HUES6 (cell line): ENCODE measurements around the gene ESYT2.
"Not testable (repeated sequence)": the region's sequence is repeated elsewhere in the genome, so short reads cannot be mapped to it uniquely, and the experiment has no call there.

ENCODE experiments used
- H3K27ac ChIP-seq: 2 replicates; pipeline ENCODE4 v1.7.0; 2013; ENCODE audit warnings: low read depth, mild to moderate bottlenecking, low read length, inconsistent platforms
- H3K27me3 ChIP-seq: 2 replicates; pipeline ENCODE4 v1.6.1; 2013; ENCODE audit warnings: low read length; ENCODE audit not compliant: control insufficient read depth, insufficient read depth
- H3K36me3 ChIP-seq: 2 replicates; pipeline ENCODE4 v1.6.1; 2013; ENCODE audit warnings: low read length; ENCODE audit not compliant: control insufficient read depth, insufficient read depth
- H3K4me1 ChIP-seq: 2 replicates; pipeline ENCODE4 v1.6.1; 2013; ENCODE audit warnings: low read length; ENCODE audit not compliant: control insufficient read depth, insufficient read depth
- H3K4me3 ChIP-seq: 2 replicates; pipeline ENCODE4 v1.5.1; 2013; ENCODE audit warnings: low read depth, low read length
- H3K9ac ChIP-seq: one replicate; pipeline ENCODE4 v1.6.1; 2013; ENCODE audit warnings: mild to moderate bottlenecking, low read length
- H3K9me3 ChIP-seq: 2 replicates; pipeline ENCODE4 v1.6.1; 2013; ENCODE audit warnings: low read depth, low read length; ENCODE audit not compliant: control insufficient read depth, insufficient read depth

The ESYT2 gene

DNA sequence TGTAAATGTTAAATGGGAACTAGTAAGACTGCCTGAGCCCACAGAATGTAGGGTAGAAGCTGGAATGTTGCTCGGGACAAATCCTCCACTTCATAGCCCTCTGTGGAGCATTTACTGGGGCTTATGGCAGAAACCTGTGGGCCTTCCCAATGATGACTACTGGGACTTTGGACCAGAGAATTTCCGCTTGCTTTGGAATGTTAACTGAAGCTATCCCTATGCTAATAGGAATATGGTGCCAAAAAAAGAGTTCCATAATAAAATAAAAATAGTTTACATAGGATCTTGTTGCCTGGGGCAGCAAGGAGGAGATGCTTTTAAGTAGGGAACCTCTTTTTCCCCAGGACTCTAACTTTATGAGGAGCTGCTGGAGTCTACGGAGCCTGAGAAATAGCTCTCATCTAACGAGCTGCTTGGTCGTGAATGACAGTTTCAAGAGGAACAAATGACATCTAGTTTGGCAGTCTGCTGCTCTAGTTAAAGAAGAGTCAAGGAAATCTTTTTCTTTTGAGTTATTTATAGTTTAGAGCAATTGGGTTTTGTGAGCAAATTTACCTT lies 21.3 kb upstream of the ESYT2 start:
- Histone ChIP-seq H3K4me3 (no peak overlapping the region), H3K9me3 (peaks cover 26% of the 10 kb centered on the region), H3K9ac (no peak overlapping the region), H3K27ac (no peak overlapping the region), H3K4me1 (no peaks in the 10 kb centered on the region), H3K27me3 (no peaks in the 10 kb centered on the region), H3K36me3 (no peaks in the 10 kb centered on the region)

DNA sequence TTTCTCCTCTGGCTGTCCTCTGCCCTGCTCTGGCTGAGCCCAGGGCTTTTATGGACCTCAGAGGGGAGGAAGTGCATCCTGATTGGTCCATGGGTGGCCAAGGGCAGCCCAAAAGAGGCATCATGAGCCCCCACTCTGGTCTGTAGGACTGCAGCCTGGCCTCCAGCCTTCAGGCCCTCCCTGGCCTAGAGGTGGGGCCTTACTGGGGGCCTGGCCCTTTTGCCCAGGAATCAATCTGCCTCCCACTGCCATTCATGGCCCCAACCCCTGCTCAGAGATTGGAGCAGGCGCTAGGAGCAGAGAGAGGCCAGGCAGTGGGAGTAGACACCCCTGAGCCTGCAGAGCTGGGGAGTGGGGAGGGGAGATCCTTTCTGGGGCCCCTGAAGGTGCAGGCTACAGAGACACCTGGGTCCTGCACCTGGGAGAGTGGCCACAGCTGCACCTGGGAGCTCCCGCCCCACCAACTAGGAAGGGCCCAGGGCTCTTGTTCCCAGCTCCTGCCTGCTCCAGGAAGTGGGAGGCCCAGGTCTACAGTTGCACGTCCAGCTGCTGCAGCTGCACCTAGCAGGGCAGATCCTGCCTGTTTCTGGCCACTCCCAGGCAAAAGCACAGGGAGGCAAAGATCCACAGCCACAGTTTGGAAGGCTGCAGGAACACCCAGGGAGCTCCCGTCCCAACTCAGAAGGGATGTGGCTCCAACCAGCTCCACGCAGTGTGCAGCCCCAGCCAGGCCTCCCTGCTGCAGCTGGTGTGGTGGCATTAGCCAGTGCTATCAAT lies 20.6 kb upstream of the ESYT2 start:
- Histone ChIP-seq H3K9me3 (peaks cover 32% of the 10 kb centered on the region), H3K4me3 (no peak overlapping the region), H3K4me1 (no peaks in the 10 kb centered on the region), H3K36me3 (no peaks in the 10 kb centered on the region), H3K27me3 (no peaks in the 10 kb centered on the region), H3K27ac (no peak overlapping the region), H3K9ac (no peak overlapping the region)

DNA sequence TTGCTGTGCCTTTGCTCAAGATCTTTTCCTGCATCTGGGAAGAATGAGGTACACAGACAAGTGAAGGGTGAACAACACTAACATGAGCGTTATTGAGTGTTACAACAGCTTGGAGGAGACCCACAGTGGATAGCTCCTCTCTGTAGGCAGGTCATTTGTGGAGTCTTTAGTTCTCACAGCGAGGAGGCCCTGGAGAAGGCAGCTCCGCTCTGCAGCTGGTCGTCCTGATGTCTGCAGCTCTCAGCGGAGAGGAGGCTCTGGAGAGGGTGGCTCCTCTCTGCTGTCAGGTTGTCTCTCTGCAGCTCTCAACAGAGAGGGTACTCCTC lies 20.1 kb upstream of the ESYT2 start:
- Histone ChIP-seq H3K4me3 (no peak overlapping the region), H3K27me3 (no peaks in the 10 kb centered on the region), H3K36me3 (no peaks in the 10 kb centered on the region), H3K9me3 (peaks cover 35% of the 10 kb centered on the region), H3K27ac (no peak overlapping the region), H3K4me1 (no peaks in the 10 kb centered on the region), H3K9ac (no peak overlapping the region)

DNA sequence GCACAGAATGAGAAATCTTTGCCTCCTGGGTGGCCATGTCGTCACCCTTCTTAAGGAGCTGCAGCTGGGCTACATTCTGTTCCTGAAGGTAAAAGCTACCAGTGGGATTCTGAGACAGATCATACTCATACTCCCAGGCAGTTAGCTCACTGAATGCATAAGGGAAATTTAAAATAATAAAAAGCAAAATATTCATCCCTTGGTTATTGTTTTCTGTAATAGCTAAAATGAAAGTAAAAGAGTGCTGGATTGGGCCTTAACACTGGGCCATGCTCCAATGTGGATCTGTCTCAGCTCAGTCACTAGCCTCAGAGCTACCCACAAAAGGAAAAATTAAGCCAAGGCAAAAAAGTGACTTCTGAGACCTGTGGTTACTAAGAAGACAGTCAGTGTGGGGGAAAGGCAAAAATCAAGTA lies 18.1 kb upstream of the ESYT2 start:
- no peaks in the 10 kb centered on the region; the same call in 1 of the 2 replicates for H3K4me1 ChIP-seq
- H3K9me3 ChIP-seq, result peaks cover 35% of the 10 kb centered on the region
- H3K27ac ChIP-seq, result no peak overlapping the region
- H3K4me3 ChIP-seq, result no peak overlapping the region
- H3K9ac ChIP-seq, result no peak overlapping the region
- no peaks in the 10 kb centered on the region for H3K36me3 ChIP-seq
- H3K27me3 ChIP-seq, result no peaks in the 10 kb centered on the region

DNA sequence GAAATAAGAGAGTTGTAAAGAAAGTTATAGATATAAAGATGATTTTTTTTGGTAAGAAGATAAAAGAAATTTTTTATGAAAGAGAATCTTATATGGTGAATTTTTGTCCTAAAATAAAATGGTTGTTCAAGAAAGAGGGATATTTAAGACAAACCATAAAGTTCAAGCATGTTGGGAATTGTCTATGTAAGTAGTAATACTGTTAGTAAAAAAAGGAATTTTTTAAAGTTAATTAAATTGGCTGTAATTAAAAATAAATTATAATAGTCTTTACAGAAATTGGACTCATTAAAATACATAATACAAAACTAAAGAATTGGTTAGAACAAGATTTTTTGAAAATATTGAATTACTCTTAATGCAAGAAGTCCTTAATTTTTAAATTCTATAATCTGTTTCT lies 17.0 kb upstream of the ESYT2 start:
- Histone ChIP-seq H3K4me1 (no peaks in the 10 kb centered on the region; the same call in 1 of the 2 replicates), H3K9ac (no peak overlapping the region), H3K9me3 (peaks cover 35% of the 10 kb centered on the region), H3K27me3 (no peaks in the 10 kb centered on the region), H3K27ac (no peak overlapping the region), H3K36me3 (no peaks in the 10 kb centered on the region), H3K4me3 (no peak overlapping the region)

DNA sequence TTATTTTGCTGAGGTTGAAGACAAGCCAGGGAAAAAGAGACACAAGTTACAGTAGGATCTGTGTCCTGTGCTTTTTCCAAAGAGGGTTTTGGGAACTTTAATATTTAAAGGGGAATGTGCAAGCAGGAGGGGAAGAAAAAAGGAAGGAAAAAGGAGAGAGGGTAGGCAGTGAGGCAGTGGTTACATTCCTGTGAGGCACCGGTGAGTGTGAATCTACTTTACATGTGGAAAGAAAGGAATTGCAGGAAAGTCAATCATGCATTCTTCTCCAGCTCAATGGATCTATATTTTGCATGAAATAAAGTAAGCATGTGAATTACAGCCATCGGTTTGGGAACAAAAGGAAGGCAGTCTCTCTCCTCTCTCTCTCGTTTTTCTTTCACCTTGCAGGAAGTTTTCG lies 14.5 kb upstream of the ESYT2 start:
- Histone ChIP-seq H3K4me1 (no peaks in the 10 kb centered on the region; the same call in 1 of the 2 replicates), H3K4me3 (no peak overlapping the region), H3K27ac (no peak overlapping the region), H3K36me3 (no peaks in the 10 kb centered on the region), H3K9ac (no peak overlapping the region), H3K27me3 (no peaks in the 10 kb centered on the region), H3K9me3 (peaks cover 29% of the 10 kb centered on the region)

DNA sequence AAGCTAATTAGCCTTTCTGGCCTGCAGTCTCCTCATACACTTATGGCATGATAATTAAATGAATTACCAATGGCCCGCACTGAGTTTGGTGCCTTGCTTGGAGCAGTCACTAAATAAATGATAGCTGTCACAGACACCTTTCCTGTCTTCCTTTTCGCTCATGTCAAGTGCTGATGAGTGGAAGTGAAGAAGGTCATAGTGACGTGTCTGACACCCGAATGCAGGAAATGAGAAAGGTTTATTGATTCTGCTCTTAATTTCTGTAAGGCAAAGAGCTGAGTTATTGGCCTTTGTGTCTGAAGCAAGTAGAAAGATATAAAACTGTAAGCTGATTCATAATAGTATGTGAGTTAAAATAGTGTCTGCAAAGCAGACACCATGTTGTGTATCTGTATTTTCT lies 13.2 kb upstream of the ESYT2 start:
- no peaks in the 10 kb centered on the region for H3K36me3 ChIP-seq
- no peak overlapping the region for H3K4me3 ChIP-seq
- peaks cover 5% of the 10 kb centered on the region; the same call in 1 of the 2 replicates for H3K4me1 ChIP-seq
- H3K27ac ChIP-seq, result no peak overlapping the region
- H3K9me3 ChIP-seq, result peaks cover 21% of the 10 kb centered on the region; the same call in 1 of the 2 replicates
- H3K27me3 ChIP-seq, result no peaks in the 10 kb centered on the region
- no peak overlapping the region for H3K9ac ChIP-seq

DNA sequence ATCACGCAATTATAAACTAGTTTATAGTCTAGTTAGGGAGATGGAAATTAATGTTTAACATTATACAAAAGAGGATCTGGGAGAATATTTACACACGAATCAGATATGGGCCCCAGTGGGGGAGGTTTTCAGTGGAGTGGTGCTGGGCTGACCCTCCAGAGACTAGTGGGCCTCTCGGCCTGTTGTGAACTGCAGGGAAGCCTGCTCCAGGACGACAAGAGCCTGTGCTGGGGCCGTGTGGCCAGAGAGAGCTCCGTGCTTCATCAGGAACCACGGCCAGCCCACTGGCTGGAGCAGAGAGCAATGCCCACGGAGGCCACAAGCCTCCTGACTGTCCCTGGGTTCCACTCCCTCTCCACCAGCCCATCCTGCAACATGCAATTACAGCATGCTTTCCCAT lies 11.3 kb upstream of the ESYT2 start:
- Histone ChIP-seq H3K27ac (no peak overlapping the region), H3K36me3 (no peaks in the 10 kb centered on the region), H3K27me3 (no peaks in the 10 kb centered on the region), H3K9me3 (peaks cover 9% of the 10 kb centered on the region; the same call in 1 of the 2 replicates), H3K4me1 (peaks cover 5% of the 10 kb centered on the region; the same call in 1 of the 2 replicates), H3K4me3 (no peak overlapping the region), H3K9ac (no peak overlapping the region)

DNA sequence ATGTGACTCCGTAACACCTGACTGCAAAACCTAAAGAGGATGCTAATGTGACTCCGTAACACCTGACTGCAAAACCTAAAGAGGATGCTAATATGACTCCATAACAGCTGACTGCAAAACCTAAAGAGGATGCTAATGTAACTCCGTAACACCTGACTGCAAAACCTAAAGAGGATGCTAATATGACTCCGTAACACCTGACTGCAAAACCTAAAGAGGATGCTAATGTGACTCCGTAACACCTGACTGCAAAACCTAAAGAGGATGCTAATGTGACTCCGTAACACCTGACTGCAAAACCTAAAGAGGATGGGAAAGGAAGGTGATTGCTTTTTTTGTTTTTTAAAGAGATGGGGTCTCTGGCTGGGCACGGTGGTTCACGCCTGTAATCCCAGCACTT lies 9.9 kb upstream of the ESYT2 start:
- H3K36me3 ChIP-seq, H3K9ac ChIP-seq, H3K4me1 ChIP-seq, H3K9me3 ChIP-seq, H3K4me3 ChIP-seq, H3K27ac ChIP-seq, H3K27me3 ChIP-seq: not testable (repeated sequence)

DNA sequence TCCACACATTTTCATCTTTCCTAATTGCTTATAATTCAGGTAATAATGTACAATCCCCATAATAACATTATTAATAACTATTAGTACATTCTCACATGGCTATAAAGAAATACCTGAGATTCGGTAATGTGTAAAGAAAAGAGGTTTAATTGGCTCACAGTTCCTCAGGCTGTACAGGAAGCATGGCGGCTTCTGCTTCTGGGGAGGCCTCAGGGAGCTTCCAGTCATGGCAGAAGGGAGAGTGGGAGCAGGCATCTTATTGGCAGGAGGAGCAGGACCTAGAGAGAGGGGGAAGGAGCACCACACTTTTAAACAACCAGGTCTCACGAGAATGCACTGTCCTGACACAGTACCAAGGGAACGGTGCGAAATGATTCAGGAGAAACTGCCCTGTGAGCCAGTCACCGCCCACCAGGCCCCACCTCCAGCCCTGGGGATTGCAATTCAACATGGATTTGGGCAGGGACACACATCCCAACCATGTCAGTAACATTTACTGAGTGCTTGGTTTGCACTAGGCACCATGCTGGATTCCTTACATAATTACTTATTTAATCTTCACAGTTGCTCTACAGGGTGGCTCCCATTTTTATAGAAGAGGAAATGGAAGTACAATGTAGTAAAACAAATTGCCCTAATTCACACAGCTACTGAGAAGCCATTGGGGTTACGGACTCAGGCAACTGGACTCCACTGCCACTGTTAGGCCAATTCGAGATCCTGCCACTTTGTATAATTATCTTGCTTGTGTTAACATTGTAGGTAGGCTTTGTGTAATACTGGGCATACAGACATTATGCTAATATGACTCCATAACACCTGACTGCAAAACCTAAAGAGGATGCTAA lies 8.7 kb upstream of the ESYT2 start:
- Histone ChIP-seq H3K9me3 (no peaks in the 10 kb centered on the region), H3K36me3 (no peaks in the 10 kb centered on the region), H3K27ac (no peak overlapping the region), H3K4me1 (peaks cover 5% of the 10 kb centered on the region; the same call in 1 of the 2 replicates), H3K9ac (no peak overlapping the region), H3K4me3 (no peak overlapping the region), H3K27me3 (no peaks in the 10 kb centered on the region)

DNA sequence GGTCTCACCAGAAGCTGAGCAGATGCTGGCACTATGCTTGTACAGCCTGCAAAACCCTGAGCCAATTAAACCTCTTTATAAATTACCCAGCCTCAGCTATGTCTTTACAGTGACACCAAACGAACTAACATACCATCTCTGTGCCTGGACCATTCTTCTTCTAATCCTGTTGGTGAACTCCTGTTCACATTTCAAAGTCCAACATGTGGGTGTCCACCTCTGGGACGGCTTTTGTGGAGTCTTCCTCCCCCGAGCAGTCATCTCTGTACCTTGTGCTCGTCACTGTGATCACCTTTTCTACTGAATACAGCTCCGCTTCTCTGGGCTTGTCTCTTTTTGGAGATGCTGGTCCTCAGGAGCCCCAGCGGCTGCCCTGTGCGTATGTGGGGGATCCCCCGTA lies 7.4 kb upstream of the ESYT2 start:
- no peaks in the 10 kb centered on the region; the same call in 1 of the 2 replicates for H3K27me3 ChIP-seq
- no peak overlapping the region for H3K27ac ChIP-seq
- H3K4me3 ChIP-seq, result no peak overlapping the region
- no peaks in the 10 kb centered on the region for H3K9me3 ChIP-seq
- peaks cover 6% of the 10 kb centered on the region for H3K4me1 ChIP-seq
- H3K36me3 ChIP-seq, result no peaks in the 10 kb centered on the region
- no peak overlapping the region for H3K9ac ChIP-seq
